T-helper 17 cell (primary cell): Measurements from ENCODE around the gene PTH2. TPM values are rescaled to one million over a fixed set of nuclear protein-coding genes. Genes with fewer than 3 reads are reported as not detected.

Experiments used
- ATAC-seq: fragments of 150-1000 bp; cut with Tn5 transposase; 2 replicates; pipeline ENCODE4 v1.10.0; 2021; ENCODE audit warnings: mild to moderate bottlenecking, moderate library complexity
- DNase-seq, 3 donors: peaks; one replicate each; pipeline versions ENCODE4 v3.0.0 to v3.0.0-alpha.2; 2020 to 2021
- H3K9me3 ChIP-seq: one replicate; pipeline ENCODE4 v1.7.0; 2013; ENCODE audit warnings: low read length, mild to moderate bottlenecking; ENCODE audit not compliant: control insufficient read depth, poor library complexity, severe bottlenecking
- H3K27ac Mint-ChIP-seq: one replicate; pipeline ENCODE4 v1.8.0; 2022; ENCODE audit warnings: mild to moderate bottlenecking, moderate library complexity, mixed read lengths
- H3K27me3 Mint-ChIP-seq: one replicate; pipeline ENCODE4 v1.8.0; 2022; ENCODE audit warnings: mixed read lengths
- H3K36me3 Mint-ChIP-seq: one replicate; pipeline ENCODE4 v1.8.0; 2022; ENCODE audit warnings: low read depth, mixed read lengths
- H3K4me1 Mint-ChIP-seq: one replicate; pipeline ENCODE4 v1.8.0; 2022; ENCODE audit warnings: mild to moderate bottlenecking, mixed read lengths
- H3K4me3 Mint-ChIP-seq: one replicate; pipeline ENCODE4 v1.8.0; 2022; ENCODE audit warnings: mild to moderate bottlenecking, moderate library complexity, mixed read lengths
- total RNA-seq, 4 donors: library from RNA in 2 of 4; stranded (reverse) in 2 of 4; gene quantifications; one replicate each; pipeline ENCODE4 v1.2.3 and lab custom pipeline; 2022 to 2026

PTH2 gene
- total RNA-seq, 2 donors from 2014 or later = not detected

DNA sequence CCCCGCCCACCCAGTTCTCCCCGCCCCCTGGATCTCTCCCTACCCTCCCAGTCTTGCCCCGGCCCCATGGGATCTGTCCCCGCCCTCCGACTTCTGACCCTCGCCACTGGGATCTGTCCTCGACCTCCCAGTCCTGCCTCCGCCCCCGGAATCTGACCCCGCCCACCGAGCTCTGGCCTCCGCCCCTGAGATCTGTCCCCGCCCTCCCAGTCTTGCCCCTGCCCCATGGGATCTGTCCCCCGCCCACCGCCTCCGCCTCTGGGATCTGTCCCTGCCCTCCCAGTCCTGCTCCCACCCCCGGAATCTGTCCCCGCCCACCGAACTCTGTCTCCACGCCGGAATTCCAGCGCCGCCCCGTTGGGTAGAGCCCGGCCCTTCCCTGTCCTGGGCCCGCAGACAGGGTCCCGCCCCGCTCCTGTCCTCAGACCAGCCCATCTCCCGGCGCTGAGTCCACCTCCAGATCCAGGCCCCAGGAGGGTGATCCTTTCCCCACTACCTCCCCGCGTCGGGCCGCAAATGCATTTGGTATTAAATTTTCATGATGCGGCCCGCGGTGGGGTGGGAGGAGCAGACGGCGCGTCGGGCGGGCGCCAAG lies 19.6 kb upstream of the PTH2 start:
- Mint-ChIP-seq H3K27me3 (peaks cover 44% of the 10 kb centered on the region), H3K4me3 (peak overlapping the region; percentile 85), H3K4me1 (peaks cover 35% of the 10 kb centered on the region), H3K27ac (peak overlapping the region; percentile 91), H3K36me3 (peaks cover 13% of the 10 kb centered on the region)
- ATAC-seq (peak; percentile 28), DNase-seq (peak; percentile 32 to 50 (median 47))
- no peaks in the 10 kb centered on the region for H3K9me3 ChIP-seq

DNA sequence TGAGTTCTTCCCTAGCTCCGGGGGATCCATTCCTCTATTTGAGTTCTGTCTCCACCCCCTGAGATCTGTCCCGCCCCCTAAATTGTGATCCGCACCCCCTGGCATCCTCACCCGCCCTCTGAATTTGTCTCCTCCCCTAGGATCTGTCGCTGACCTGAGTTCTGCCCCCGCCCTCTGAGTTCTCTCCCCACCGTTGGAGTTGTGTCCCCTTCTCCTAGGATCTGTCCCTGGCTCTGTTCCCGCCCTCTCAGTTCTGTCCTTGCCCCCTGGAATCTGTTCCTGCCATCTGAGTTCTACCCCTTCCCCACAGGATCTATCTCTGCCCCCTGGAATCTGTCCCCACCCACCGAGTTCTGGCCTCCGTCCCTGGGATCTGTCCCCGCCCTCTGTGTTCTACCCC lies 19.1 kb upstream of the PTH2 start:
- Mint-ChIP-seq H3K27ac (no peak overlapping the region), H3K36me3 (peaks cover 14% of the 10 kb centered on the region), H3K4me3 (peak overlapping the region; percentile 85), H3K27me3 (peaks cover 50% of the 10 kb centered on the region), H3K4me1 (peaks cover 39% of the 10 kb centered on the region)
- no peaks in the 10 kb centered on the region for H3K9me3 ChIP-seq
- ATAC-seq (no peak), DNase-seq (no peak)

DNA sequence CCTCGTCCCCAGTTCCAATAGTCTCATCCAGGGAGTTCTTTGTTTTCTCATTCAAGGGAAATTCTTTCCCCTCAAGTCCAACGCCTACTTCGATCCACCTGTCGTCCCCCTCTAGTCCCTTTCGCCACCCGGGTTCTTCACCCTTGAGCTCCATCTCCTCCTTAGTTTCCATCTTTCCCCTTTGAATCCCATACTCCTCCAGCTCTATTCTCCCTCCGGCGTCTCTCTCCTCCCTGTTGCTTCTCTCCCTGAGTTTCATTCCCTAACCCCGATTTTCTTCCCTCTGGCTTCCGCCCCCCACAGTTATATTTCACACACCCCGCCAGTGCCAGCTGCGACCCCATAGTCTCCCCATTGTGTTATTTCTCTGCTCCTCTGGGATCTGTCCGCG lies 18.7 kb upstream of the PTH2 start:
- DNase-seq (no peak), ATAC-seq (no peak)
- Mint-ChIP-seq H3K4me1 (peaks cover 41% of the 10 kb centered on the region), H3K36me3 (peaks cover 14% of the 10 kb centered on the region), H3K4me3 (peak overlapping the region; percentile 85), H3K27me3 (peaks cover 54% of the 10 kb centered on the region), H3K27ac (no peak overlapping the region)
- no peaks in the 10 kb centered on the region for H3K9me3 ChIP-seq

DNA sequence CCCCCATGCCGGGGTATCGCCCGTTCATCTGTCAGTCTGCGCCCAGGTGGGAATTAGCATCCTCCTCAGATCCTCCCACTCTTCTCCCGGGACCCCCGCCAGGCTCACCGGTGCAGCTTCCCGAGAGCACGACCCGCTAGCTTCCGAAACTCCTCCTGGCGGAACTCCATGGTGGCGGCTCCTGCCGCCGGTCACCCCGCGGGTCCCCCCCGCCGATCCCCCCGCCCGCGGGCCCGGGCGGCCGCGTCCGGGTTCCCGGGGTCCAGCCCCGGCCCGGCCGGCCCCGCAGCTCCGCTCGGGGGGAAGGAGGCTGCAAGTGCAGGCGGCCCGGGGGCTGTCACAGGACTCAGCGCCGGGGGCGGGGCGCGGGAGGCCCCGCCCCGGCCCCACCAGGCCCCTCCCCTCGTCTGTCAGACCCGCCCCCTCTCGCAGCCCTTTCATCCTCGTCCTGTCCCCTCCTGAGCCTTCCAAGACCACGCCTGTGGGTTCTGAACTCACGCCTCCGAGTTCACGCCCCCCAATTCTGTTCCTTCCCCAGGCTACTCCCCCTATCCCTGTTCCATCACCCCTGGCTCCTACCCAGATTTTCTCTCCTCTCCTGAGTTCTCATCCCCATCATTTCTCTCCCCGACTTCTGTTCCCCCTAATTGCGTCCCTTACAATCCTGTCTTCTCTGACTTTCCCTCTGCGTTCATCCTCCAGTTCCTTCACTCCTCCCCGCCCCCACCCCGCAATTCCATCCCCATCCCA lies 18.1 kb upstream of the PTH2 start, which contains the start of gene SLC17A7:
TSS of gene SLC17A7 (minus strand) at position 318 of the 750 bp plus-strand sequence. CDS start at position 170, 148 bp downstream.
- peaks cover 14% of the 10 kb centered on the region for H3K36me3 Mint-ChIP-seq
- H3K27ac Mint-ChIP-seq = no peak within 1 kb of the TSS
- ATAC-seq = no peak
- H3K9me3 ChIP-seq = no peaks in the 10 kb centered on the region
- peak in 2 of 3 donors; percentile 55 to 58 for DNase-seq
- peaks cover 42% of the 10 kb centered on the region for H3K4me1 Mint-ChIP-seq
- H3K27me3 Mint-ChIP-seq = peaks cover 59% of the 10 kb centered on the region
- H3K4me3 Mint-ChIP-seq = peak within 1 kb of the TSS; percentile 85

DNA sequence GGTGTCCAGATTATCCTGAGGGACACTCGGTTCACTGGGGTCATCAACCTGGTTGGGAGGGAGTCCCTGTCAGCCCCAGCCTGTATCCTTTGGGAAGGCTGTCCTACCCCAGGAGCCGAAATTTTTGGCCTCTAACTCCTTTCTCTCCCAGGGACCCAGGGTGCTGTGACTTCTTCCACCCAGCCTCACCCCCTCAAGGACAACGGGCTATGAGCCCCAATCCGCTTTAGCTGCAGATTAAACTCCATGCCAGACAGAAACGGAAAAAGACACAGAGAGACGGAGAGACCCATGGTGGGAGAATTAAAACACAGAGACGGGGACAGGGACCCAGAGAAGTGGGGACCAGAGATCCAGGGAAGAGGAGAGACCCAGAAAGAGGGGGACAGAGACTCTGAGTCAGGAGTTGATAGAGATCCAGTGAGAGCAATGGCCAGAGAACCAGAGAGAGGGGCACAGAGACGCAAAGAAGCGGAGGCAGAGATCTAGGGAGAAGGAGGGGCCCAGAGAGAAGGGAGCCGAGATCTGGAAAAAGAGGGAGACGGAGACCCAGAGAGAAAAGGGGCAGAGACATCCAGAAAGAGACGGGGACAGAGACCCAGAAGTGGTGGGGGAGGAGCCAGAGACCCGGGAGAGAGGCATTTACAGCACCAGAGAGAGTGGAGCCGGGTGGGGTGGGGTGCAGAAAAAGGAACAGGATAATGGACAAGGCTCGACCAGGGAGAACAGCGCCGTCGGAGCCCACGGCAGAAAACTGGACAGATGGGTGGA lies 17.4 kb upstream of the PTH2 start:
- DNase-seq (no peak), ATAC-seq (no peak)
- Mint-ChIP-seq H3K4me3 (peak overlapping the region; percentile 67), H3K36me3 (peaks cover 14% of the 10 kb centered on the region), H3K4me1 (peaks cover 43% of the 10 kb centered on the region), H3K27ac (no peak overlapping the region), H3K27me3 (peaks cover 67% of the 10 kb centered on the region)
- no peaks in the 10 kb centered on the region for H3K9me3 ChIP-seq

DNA sequence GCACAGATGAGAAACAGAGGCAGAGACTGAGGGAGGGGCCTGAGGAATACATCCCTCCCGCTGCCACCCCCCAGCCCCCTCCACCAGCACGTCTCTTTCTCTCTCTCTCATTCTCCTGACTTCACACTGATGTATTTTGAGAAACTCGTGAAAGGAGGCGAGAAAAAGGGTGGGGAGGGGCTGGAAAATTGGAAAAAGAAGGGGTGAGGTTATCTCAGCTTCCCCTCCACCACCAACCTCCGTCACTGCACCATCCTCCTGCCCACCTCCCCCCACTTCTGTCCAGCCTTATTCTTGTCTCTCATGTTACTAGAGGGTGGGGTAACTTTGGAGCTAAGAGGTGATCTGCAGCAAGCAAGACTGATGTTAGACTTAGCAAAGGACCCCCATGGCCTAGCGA lies 16.6 kb upstream of the PTH2 start:
- ATAC-seq = no peak
- no peaks in the 10 kb centered on the region for H3K9me3 ChIP-seq
- Mint-ChIP-seq H3K4me3 (no peak overlapping the region), H3K27ac (no peak overlapping the region), H3K27me3 (peaks cover 75% of the 10 kb centered on the region), H3K36me3 (peaks cover 17% of the 10 kb centered on the region), H3K4me1 (peaks cover 45% of the 10 kb centered on the region)
- DNase-seq = no peak

DNA sequence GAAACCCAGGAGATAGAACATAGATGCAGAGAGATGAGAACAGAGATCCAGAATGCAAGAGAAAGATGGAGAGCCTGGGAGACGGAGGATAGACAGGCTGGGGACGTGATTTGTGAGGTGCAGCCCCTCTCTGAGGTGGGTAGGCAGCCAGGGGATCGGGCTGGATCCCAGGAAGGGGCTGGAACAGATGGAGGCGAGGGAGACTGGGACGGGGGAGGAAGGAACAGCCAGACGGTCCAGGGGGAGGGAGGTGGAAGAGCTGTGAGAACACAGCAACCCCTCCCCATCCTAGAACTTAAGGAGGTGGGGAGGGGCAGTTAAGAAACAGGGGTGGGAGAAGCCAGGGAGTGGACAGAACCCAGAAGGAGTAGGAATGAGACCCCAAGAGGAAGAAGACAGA lies 15.0 kb upstream of the PTH2 start:
- Mint-ChIP-seq H3K27ac (no peak overlapping the region), H3K4me1 (peaks cover 41% of the 10 kb centered on the region), H3K27me3 (peaks cover 84% of the 10 kb centered on the region), H3K4me3 (no peak overlapping the region), H3K36me3 (peaks cover 17% of the 10 kb centered on the region)
- ATAC-seq (no peak), DNase-seq (no peak)
- no peaks in the 10 kb centered on the region for H3K9me3 ChIP-seq

DNA sequence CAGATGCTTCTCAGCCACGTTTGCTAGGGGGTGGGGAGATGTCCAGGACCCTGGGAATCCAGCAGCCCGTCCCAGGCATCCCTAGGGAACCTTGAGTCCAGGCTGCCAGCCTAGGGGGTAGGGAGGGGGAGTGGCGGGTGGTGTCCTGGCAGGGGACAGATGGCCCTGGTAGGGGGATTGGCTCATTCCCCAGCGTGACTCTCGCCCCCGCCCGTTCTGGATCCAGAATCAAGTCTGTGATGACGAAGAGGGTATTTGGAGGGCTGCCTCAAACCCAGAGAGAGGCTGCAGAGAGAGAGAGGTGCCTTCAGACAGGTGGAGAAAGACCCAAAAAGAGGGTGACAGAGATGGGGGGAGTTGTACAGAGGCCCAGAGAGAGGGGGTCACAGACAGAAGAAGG lies 14.0 kb upstream of the PTH2 start:
- no peak overlapping the region for H3K27ac Mint-ChIP-seq
- peak overlapping the region; percentile 44 for H3K4me3 Mint-ChIP-seq
- H3K36me3 Mint-ChIP-seq = peaks cover 18% of the 10 kb centered on the region

DNA sequence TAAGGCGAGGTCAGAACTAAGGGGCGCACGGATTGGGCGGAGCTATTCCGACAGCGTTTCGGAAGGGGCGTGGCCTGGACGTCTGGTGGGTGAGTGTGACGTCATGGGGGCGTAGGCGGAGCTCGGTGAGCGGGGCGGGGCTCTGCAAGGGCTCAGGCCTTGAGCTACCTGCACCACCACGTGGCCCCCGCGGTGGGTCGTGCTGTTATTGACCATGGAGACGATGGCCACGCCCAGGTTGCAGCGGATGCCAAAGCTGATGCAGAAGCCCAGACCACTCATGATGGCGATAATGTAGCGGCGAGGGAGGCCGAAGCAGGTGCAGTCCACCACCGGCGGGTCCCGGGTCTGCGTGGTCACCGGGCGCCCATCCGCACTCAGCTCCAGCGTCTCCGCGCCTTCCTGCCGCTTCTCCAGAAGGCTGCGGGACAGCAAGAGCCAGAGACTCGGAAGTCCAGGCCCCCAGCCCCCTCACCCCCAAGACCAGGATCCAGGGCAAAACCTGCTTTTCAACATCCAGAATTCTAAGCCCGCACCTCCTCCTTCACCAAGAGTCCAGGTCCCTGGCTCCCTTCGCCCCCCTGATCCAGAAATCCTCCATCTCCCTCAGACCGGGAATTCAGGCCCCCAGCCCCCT lies 13.3 kb upstream of the PTH2 start:
- H3K9me3 ChIP-seq = no peaks in the 10 kb centered on the region
- peak; percentile 31 to 48 (median 39) for DNase-seq
- Mint-ChIP-seq H3K4me3 (peak overlapping the region; percentile 44), H3K27me3 (peaks cover 84% of the 10 kb centered on the region), H3K4me1 (peaks cover 39% of the 10 kb centered on the region), H3K27ac (peak overlapping the region; percentile 2), H3K36me3 (peaks cover 16% of the 10 kb centered on the region)
- peak; percentile 51 for ATAC-seq

More for the DNA sequence above, 14.0 kb upstream of the PTH2 start:
- no peak for DNase-seq
- no peak for ATAC-seq
- no peaks in the 10 kb centered on the region for H3K9me3 ChIP-seq
- Mint-ChIP-seq H3K4me1 (peaks cover 43% of the 10 kb centered on the region), H3K27me3 (peaks cover 88% of the 10 kb centered on the region)

DNA sequence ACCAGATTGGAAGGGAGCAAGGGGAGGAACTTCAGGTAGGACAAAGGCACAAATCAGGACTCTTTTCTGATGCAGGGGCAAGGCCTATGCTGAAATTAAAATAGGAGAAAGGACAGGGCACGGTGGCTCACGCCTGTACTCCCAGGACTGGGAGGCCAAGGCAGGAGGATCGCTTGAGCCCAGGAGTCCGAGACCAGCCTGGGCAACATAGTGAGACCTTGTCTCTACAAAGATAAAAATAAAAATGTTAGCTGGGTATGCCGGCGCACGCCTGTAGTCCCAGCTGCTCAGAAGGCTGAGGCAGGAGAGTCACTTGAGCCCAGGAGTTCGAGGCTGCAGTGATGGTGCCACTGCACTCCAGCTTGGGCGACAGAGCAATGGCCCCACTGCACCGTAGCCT lies 12.4 kb upstream of the PTH2 start:
- H3K27ac Mint-ChIP-seq = peak overlapping the region; percentile 2
- H3K27me3 Mint-ChIP-seq = peaks cover 84% of the 10 kb centered on the region
- peak overlapping the region; percentile 16 for H3K4me3 Mint-ChIP-seq
- no peaks in the 10 kb centered on the region for H3K9me3 ChIP-seq
- no peak for ATAC-seq
- H3K36me3 Mint-ChIP-seq = peaks cover 16% of the 10 kb centered on the region
- peaks cover 37% of the 10 kb centered on the region for H3K4me1 Mint-ChIP-seq
- DNase-seq = no peak

DNA sequence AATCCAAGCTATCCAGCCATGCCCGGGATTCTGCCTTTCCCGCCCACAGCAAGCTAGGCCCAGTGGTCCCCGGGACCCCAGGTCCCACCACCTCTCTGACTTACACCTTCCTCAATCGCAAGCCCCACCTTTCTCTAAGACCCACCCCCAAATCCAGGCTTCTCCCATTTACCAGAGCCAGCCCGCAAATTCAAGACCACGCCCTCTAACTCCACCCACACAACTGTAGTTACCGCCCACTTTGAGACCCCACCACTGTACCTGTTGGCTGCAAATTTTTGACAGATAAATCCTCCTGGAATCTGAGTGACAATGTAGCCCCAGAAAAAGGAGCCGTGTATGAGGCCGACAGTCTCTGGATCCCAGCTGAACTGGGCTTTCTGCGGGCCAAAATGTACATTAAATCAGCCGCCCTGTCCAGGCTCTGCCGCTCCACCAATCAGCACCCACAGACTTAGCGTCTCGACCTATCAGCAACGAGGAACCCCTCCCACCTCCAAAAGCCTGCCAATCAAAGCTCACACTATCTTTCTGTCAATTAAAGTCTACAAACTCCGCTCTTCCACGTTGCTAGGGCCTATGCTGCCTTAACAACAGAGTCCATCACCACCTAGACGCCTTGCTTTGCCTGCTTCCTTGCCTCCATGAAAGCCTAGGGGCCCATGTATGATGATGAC lies 11.8 kb upstream of the PTH2 start:
- Mint-ChIP-seq H3K27ac (no peak overlapping the region), H3K4me3 (no peak overlapping the region), H3K36me3 (peaks cover 16% of the 10 kb centered on the region), H3K27me3 (peaks cover 84% of the 10 kb centered on the region), H3K4me1 (peaks cover 37% of the 10 kb centered on the region)
- DNase-seq = no peak
- H3K9me3 ChIP-seq = no peaks in the 10 kb centered on the region
- ATAC-seq = no peak

DNA sequence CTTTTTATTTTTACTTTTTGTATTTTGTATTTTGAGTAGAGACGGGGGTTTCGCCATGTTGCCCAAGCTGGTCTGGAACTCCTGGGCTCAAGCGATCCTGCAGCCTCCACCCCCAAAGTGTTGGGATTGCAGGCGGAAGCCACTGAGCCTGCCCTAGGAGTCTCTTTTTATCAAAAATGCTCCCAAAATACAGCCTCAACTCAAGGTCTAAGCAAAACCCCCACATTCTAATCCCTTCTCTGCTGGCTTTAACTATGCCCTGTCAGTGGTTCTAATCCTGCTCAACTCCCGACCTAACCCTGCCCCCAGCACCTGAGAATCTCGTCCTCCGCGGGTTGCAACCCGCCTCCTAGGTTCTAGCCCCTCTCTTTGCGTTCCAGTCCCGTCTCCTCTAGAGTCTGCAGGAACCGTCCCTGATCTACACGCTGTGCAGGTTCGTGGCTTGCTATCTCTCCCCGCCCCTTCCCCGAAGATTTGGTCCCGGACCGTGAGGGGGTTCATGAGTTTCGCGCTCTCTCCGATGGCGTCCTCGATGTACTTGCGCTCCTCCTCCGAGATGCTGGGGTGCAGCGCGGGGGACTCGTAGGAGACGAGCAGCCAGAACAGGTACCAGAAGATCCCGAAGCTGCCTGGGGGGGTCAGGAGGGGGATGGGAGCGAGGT lies 10.1 kb upstream of the PTH2 start:
- Mint-ChIP-seq H3K27ac (peak overlapping the region; percentile 39), H3K36me3 (peaks cover 17% of the 10 kb centered on the region), H3K27me3 (peaks cover 82% of the 10 kb centered on the region), H3K4me3 (peak overlapping the region; percentile 28), H3K4me1 (peaks cover 43% of the 10 kb centered on the region)
- ATAC-seq (no peak), DNase-seq (no peak)
- H3K9me3 ChIP-seq = no peaks in the 10 kb centered on the region
